T-helper 17 cell (primary cell): ENCODE results near the gene XRCC5. TPM values are rescaled to one million over a fixed set of nuclear protein-coding genes. Genes with fewer than 3 reads are reported as not detected.

Experiments
- ATAC-seq: fragments of 150-1000 bp; cut with Tn5 transposase; 2 replicates; pipeline ENCODE4 v1.10.0; 2021; ENCODE audit warnings: mild to moderate bottlenecking, moderate library complexity
- DNase-seq, 3 donors: peaks; one replicate each; pipeline versions ENCODE4 v3.0.0 to v3.0.0-alpha.2; 2020 to 2021
- H3K9me3 ChIP-seq: one replicate; pipeline ENCODE4 v1.7.0; 2013; ENCODE audit warnings: low read length, mild to moderate bottlenecking; ENCODE audit not compliant: control insufficient read depth, poor library complexity, severe bottlenecking
- H3K27ac Mint-ChIP-seq: one replicate; pipeline ENCODE4 v1.8.0; 2022; ENCODE audit warnings: mild to moderate bottlenecking, moderate library complexity, mixed read lengths
- H3K27me3 Mint-ChIP-seq: one replicate; pipeline ENCODE4 v1.8.0; 2022; ENCODE audit warnings: mixed read lengths
- H3K36me3 Mint-ChIP-seq: one replicate; pipeline ENCODE4 v1.8.0; 2022; ENCODE audit warnings: low read depth, mixed read lengths
- H3K4me1 Mint-ChIP-seq: one replicate; pipeline ENCODE4 v1.8.0; 2022; ENCODE audit warnings: mild to moderate bottlenecking, mixed read lengths
- H3K4me3 Mint-ChIP-seq: one replicate; pipeline ENCODE4 v1.8.0; 2022; ENCODE audit warnings: mild to moderate bottlenecking, moderate library complexity, mixed read lengths
- total RNA-seq, 4 donors: library from RNA in 2 of 4; stranded (reverse) in 2 of 4; gene quantifications; one replicate each; pipeline ENCODE4 v1.2.3 and lab custom pipeline; 2022 to 2026

XRCC5 gene
- total RNA-seq, 2 donors from 2014 or later = 151 to 161 TPM

GRCh38 chr2:216114714-216115531 lies 5.8 kb downstream of the XRCC5 start:
- Mint-ChIP-seq H3K27me3 (no peaks in the 10 kb centered on the region), H3K4me1 (peaks cover 59% of the 10 kb centered on the region), H3K27ac (peak overlapping the region; percentile 95), H3K36me3 (peaks cover 11% of the 10 kb centered on the region), H3K4me3 (peak overlapping the region; percentile 89)
- peak; percentile 89 to 97 (median 94) for DNase-seq
- peak; percentile 93 for ATAC-seq
- no peaks in the 10 kb centered on the region for H3K9me3 ChIP-seq

- H3K27ac Mint-ChIP-seq = peak overlapping the region; percentile 95
- peaks cover 13% of the 10 kb centered on the region for H3K36me3 Mint-ChIP-seq
Measured at GRCh38 chr2:216116418-216116817, 7.3 kb downstream of the XRCC5 start.

GRCh38 chr2:216117561-216118340 lies 8.6 kb downstream of the XRCC5 start:
- ATAC-seq = no peak
- peak overlapping the region; percentile 95 for H3K27ac Mint-ChIP-seq
- no peak for DNase-seq
- H3K9me3 ChIP-seq = no peaks in the 10 kb centered on the region
- H3K4me1 Mint-ChIP-seq = peaks cover 53% of the 10 kb centered on the region
- peaks cover 16% of the 10 kb centered on the region for H3K36me3 Mint-ChIP-seq
- H3K4me3 Mint-ChIP-seq = no peak overlapping the region
- H3K27me3 Mint-ChIP-seq = no peaks in the 10 kb centered on the region

More at GRCh38 chr2:216116418-216116817, 7.3 kb downstream of the XRCC5 start:
- Mint-ChIP-seq H3K4me1 (peaks cover 62% of the 10 kb centered on the region), H3K4me3 (peak overlapping the region; percentile 66), H3K27me3 (no peaks in the 10 kb centered on the region)
- ATAC-seq = no peak
- H3K9me3 ChIP-seq = no peaks in the 10 kb centered on the region
- no peak for DNase-seq

- no peak for DNase-seq
- H3K4me1 Mint-ChIP-seq = peaks cover 47% of the 10 kb centered on the region
- H3K27ac Mint-ChIP-seq = peak overlapping the region; percentile 41
- peaks cover 17% of the 10 kb centered on the region for H3K36me3 Mint-ChIP-seq
- no peak for ATAC-seq
- no peak overlapping the region for H3K4me3 Mint-ChIP-seq
- H3K27me3 Mint-ChIP-seq = no peaks in the 10 kb centered on the region
- H3K9me3 ChIP-seq = no peaks in the 10 kb centered on the region
Measured at GRCh38 chr2:216118474-216118873, 9.3 kb downstream of the XRCC5 start.

- Mint-ChIP-seq H3K4me1 (peaks cover 42% of the 10 kb centered on the region), H3K27ac (no peak overlapping the region), H3K4me3 (peak overlapping the region; percentile 19), H3K27me3 (no peaks in the 10 kb centered on the region), H3K36me3 (peaks cover 17% of the 10 kb centered on the region)
- no peaks in the 10 kb centered on the region for H3K9me3 ChIP-seq
- ATAC-seq = no peak
- DNase-seq = no peak
Measured at GRCh38 chr2:216119146-216119545, 10.0 kb downstream of the XRCC5 start.

GRCh38 chr2:216119986-216120385 lies 10.8 kb downstream of the XRCC5 start:
- ATAC-seq (no peak), DNase-seq (no peak)
- no peaks in the 10 kb centered on the region for H3K27me3 Mint-ChIP-seq
- peaks cover 20% of the 10 kb centered on the region for H3K36me3 Mint-ChIP-seq
- H3K9me3 ChIP-seq = no peaks in the 10 kb centered on the region
- H3K27ac Mint-ChIP-seq = peak overlapping the region; percentile 60
- peaks cover 38% of the 10 kb centered on the region for H3K4me1 Mint-ChIP-seq
- no peak overlapping the region for H3K4me3 Mint-ChIP-seq

- Mint-ChIP-seq H3K4me3 (no peak overlapping the region), H3K36me3 (peaks cover 20% of the 10 kb centered on the region), H3K4me1 (peaks cover 30% of the 10 kb centered on the region), H3K27ac (peak overlapping the region; percentile 60), H3K27me3 (no peaks in the 10 kb centered on the region)
- no peaks in the 10 kb centered on the region for H3K9me3 ChIP-seq
- no peak for DNase-seq
- ATAC-seq = no peak
Measured at GRCh38 chr2:216121255-216121654, 12.1 kb downstream of the XRCC5 start.

GRCh38 chr2:216126943-216127342 lies 17.8 kb downstream of the XRCC5 start:
- no peak overlapping the region for H3K4me3 Mint-ChIP-seq
- no peaks in the 10 kb centered on the region for H3K27me3 Mint-ChIP-seq
- H3K9me3 ChIP-seq = no peaks in the 10 kb centered on the region
- ATAC-seq = no peak
- H3K36me3 Mint-ChIP-seq = peaks cover 17% of the 10 kb centered on the region
- peak overlapping the region; percentile 67 for H3K27ac Mint-ChIP-seq
- peaks cover 23% of the 10 kb centered on the region for H3K4me1 Mint-ChIP-seq
- DNase-seq = no peak

- Mint-ChIP-seq H3K27ac (peak overlapping the region; percentile 37), H3K4me1 (peaks cover 30% of the 10 kb centered on the region), H3K4me3 (no peak overlapping the region), H3K27me3 (no peaks in the 10 kb centered on the region), H3K36me3 (peaks cover 18% of the 10 kb centered on the region)
- H3K9me3 ChIP-seq = no peaks in the 10 kb centered on the region
- DNase-seq = no peak
- no peak for ATAC-seq
Measured at GRCh38 chr2:216130346-216130971, 21.3 kb downstream of the XRCC5 start.

- peaks cover 31% of the 10 kb centered on the region for H3K4me1 Mint-ChIP-seq
- no peak overlapping the region for H3K4me3 Mint-ChIP-seq
- no peaks in the 10 kb centered on the region for H3K9me3 ChIP-seq
- peak overlapping the region; percentile 37 for H3K27ac Mint-ChIP-seq
- no peak for DNase-seq
- no peaks in the 10 kb centered on the region for H3K27me3 Mint-ChIP-seq
- peaks cover 22% of the 10 kb centered on the region for H3K36me3 Mint-ChIP-seq
- peak; percentile 53 for ATAC-seq
Measured at GRCh38 chr2:216131175-216131926, 22.2 kb downstream of the XRCC5 start.

- H3K36me3 Mint-ChIP-seq = peaks cover 25% of the 10 kb centered on the region
- H3K9me3 ChIP-seq = no peaks in the 10 kb centered on the region
- no peak overlapping the region for H3K4me3 Mint-ChIP-seq
- DNase-seq = no peak
- H3K27ac Mint-ChIP-seq = no peak overlapping the region
- ATAC-seq = no peak
- no peaks in the 10 kb centered on the region for H3K27me3 Mint-ChIP-seq
- H3K4me1 Mint-ChIP-seq = peaks cover 32% of the 10 kb centered on the region
Measured at GRCh38 chr2:216132585-216132984, 23.4 kb downstream of the XRCC5 start.

GRCh38 chr2:216133397-216133796 lies 24.2 kb downstream of the XRCC5 start:
- Mint-ChIP-seq H3K4me3 (no peak overlapping the region), H3K36me3 (peaks cover 25% of the 10 kb centered on the region), H3K27me3 (no peaks in the 10 kb centered on the region), H3K27ac (peak overlapping the region; percentile 74), H3K4me1 (peaks cover 29% of the 10 kb centered on the region)
- ATAC-seq (no peak), DNase-seq (no peak)
- no peaks in the 10 kb centered on the region for H3K9me3 ChIP-seq
